ENCODE results near the gene STXBP3. TPM values are rescaled to one million over a fixed set of nuclear protein-coding genes. Genes with fewer than 3 reads are reported as not detected.

Gene STXBP3
- total and polyA plus RNA-seq, 9 of the 15 experiments (the other 6 are each of a cell fraction or from before 2014, with no cell fraction given): 32.5 to 52.5 (median 39.2) TPM

GRCh38 chr1:108843390-108844137, 97.1 kb downstream of the STXBP3 start:
- peak; percentile 22; the same call in 1 of the 3 replicates for ATAC-seq
- WGBS (ENCODE audit: insufficient coverage, low coverage, missing lambda C conversion rate): 17% methylated on average over 3 of the region's 3 CpGs
- no peaks in the 10 kb centered on the region for H3K9me1 ChIP-seq (ENCODE audit: control insufficient read depth, insufficient read depth, low read length)
- H3K27me3 ChIP-seq (ENCODE audit: control insufficient read depth in 2 of 2, insufficient read depth in 2 of 2, low read length in 2 of 2): peaks cover 4 to 11% of the 10 kb centered on the region in 2 experiments; a peak in 2 of 5 replicates
- FAIRE-seq: no peak
- H3K4me1 ChIP-seq (replicated peaks in 1 of 2; ENCODE audit: control insufficient read depth in 2 of 2, insufficient read depth in 2 of 2, low read length in 2 of 2): peaks cover 0 to 5% of the 10 kb centered on the region in 2 experiments; a peak in 1 of 5 replicates
- no peak overlapping the region for H3K9ac ChIP-seq (ENCODE audit: insufficient read depth in 1 of 2, low read depth in 2 of 2, low read length in 2 of 2)
- H3K9me3 ChIP-seq (replicated peaks; ENCODE audit: control insufficient read depth, insufficient read depth, low read depth, low read length): no peaks in the 10 kb centered on the region
- no peaks in the 10 kb centered on the region for H4K20me1 ChIP-seq (replicated peaks; ENCODE audit: control insufficient read depth, insufficient read depth, low read length)
- intact Hi-C loops (cut with micrococcal nuclease): no loop called here
- no peak overlapping the region for H3K27ac ChIP-seq (ENCODE audit: extremely low read depth, low read depth, low read length)
- DNase-seq (ENCODE audit: extremely low read depth in 1 of 4, low spot score in 3 of 4): no peak
- no peaks in the 10 kb centered on the region for H3K79me2 ChIP-seq (ENCODE audit: control insufficient read depth, insufficient read depth, low read length)
- no peak overlapping the region for H3K4me2 ChIP-seq (ENCODE audit: insufficient read depth, low read length)
- no peak overlapping the region for H2AFZ ChIP-seq (ENCODE audit: low read depth, low read length)
- TF ChIP-seq C11orf30 (IDR thresholded peaks at IDR 0.05; ENCODE audit: low read depth) (peak; percentile 78), MAFK (IDR thresholded peaks at IDR 0.05; ENCODE audit: low read length) (peak; percentile 57; the same call in 1 of the 2 replicates), MAFG (tag; conservative IDR thresholded peaks at IDR 0.05) (peak; percentile 73), NFIC (IDR thresholded peaks at IDR 0.05) (peak; percentile 86), ZNF316 (IDR thresholded peaks at IDR 0.05) (peak; percentile 88), NCOR1 (IDR thresholded peaks at IDR 0.05) (no peak), NFIX (CRISPR knock-in tag; IDR thresholded peaks at IDR 0.05; ENCODE audit: low read depth) (0 out of 2 replicates have a peak, but pooled peaks have one; percentile 3), BCL6 (CRISPR knock-in tag; IDR thresholded peaks at IDR 0.05) (no peak), MAFF (IDR thresholded peaks at IDR 0.05; ENCODE audit: low read length) (peak; percentile 73)
- H3K36me3 ChIP-seq (ENCODE audit: control insufficient read depth, insufficient read depth, low read length): no peaks in the 10 kb centered on the region
- CTCF ChIA-PET (ENCODE audit: low intra/inter-chr PET ratio): no interaction called here
- no TSS peak for BruUV-seq (replicated peaks)
- in situ Hi-C loops (cut with MboI): no loop called here
- H3K4me3 ChIP-seq: no peak overlapping the region
- POLR2A ChIA-PET: interaction anchor here (0.8 to 1.5 kb wide), 2 partner anchors 12 to 15 kb away, joined by 3 read pairs; no protein-coding TSS in a partner anchor
